Inferior parietal cortex (tissue), 1 donor: ENCODE results near the gene ZNF202.
"Not testable (repeated sequence)": the region's sequence is repeated elsewhere in the genome, so short reads cannot be mapped to it uniquely, and the experiment has no call there.

Experiments used
- DNase-seq: peaks from one replicate; pipeline ENCODE4 v3.0.0-alpha.2; 2016; ENCODE audit errors: extremely low spot score

ZNF202 gene

GRCh38 chr11:123742031-123742723 is 717 bp upstream of the ZNF202 start:
- peak; percentile 39 for DNase-seq

- no peak for DNase-seq
These were observed 687 bp downstream of the ZNF202 start for GRCh38 chr11:123740787-123741158.

- no peak for DNase-seq
These were observed 3.1 kb downstream of the ZNF202 start for GRCh38 chr11:123738374-123738773.

GRCh38 chr11:123736769-123737168 is 4.7 kb downstream of the ZNF202 start:
- no peak for DNase-seq

- DNase-seq: no peak
These were observed 11.9 kb downstream of the ZNF202 start for GRCh38 chr11:123729602-123730001.

GRCh38 chr11:123725995-123726655 is 15.3 kb downstream of the ZNF202 start:
- DNase-seq: no peak

GRCh38 chr11:123719452-123719851 is 22.0 kb downstream of the ZNF202 start:
- no peak for DNase-seq

- no peak for DNase-seq
These were observed 23.0 kb downstream of the ZNF202 start for GRCh38 chr11:123718469-123718868.

GRCh38 chr11:123718063-123718462 is 23.4 kb downstream of the ZNF202 start:
- no peak for DNase-seq

- not testable (repeated sequence) for DNase-seq
These were observed 28.8 kb downstream of the ZNF202 start for GRCh38 chr11:123712627-123713026.

- peak; percentile 85 for DNase-seq
These were observed 33.8 kb downstream of the ZNF202 start for GRCh38 chr11:123707606-123708205.

- DNase-seq: no peak
These were observed 34.3 kb downstream of the ZNF202 start for GRCh38 chr11:123707206-123707605.

GRCh38 chr11:123704341-123704740 is 37.1 kb downstream of the ZNF202 start:
- no peak for DNase-seq

GRCh38 chr11:123702696-123703095 is 38.8 kb downstream of the ZNF202 start:
- DNase-seq: no peak

GRCh38 chr11:123702139-123702538 is 39.3 kb downstream of the ZNF202 start:
- peak; percentile 34 for DNase-seq

GRCh38 chr11:123700772-123701171 is 40.7 kb downstream of the ZNF202 start:
- DNase-seq: no peak

GRCh38 chr11:123698546-123699127 is 42.8 kb downstream of the ZNF202 start:
- no peak for DNase-seq

- no peak for DNase-seq
These were observed 45.3 kb downstream of the ZNF202 start for GRCh38 chr11:123696183-123696582.

- no peak for DNase-seq
These were observed 46.2 kb downstream of the ZNF202 start for GRCh38 chr11:123695231-123695630.

GRCh38 chr11:123694551-123694950 is 46.9 kb downstream of the ZNF202 start:
- no peak for DNase-seq

- DNase-seq: no peak
These were observed 48.5 kb downstream of the ZNF202 start for GRCh38 chr11:123692961-123693360.

GRCh38 chr11:123690485-123690884 is 51.0 kb downstream of the ZNF202 start:
- no peak for DNase-seq

- no peak for DNase-seq
These were observed 56.9 kb downstream of the ZNF202 start for GRCh38 chr11:123684601-123685000.
